ENCODE data around the gene KRTAP4-16.
"Not testable (repeated sequence)": the region's sequence is repeated elsewhere in the genome, so short reads cannot be mapped to it uniquely, and the experiment has no call there.

KRTAP4-16 gene

DNA sequence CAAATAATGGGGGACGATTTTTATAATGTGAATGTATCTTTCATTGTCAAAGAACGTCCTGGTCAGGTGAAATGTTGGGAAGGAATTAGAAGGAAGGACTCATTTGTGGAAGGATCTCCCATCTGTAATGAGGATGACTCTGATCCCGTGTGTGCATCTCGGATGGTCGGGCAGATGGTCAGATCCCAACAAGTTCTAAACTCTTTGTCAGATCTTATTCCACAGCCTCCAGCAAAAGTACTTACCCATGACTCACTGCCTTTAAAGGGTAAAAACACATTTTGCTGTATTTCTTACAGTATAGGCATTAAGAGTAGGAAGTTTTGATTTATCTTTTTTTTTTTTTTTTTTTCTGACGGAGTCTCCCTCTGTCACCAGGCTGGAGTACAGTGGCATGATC, 3.5 kb downstream of the KRTAP4-16 start:
- no peak for DNase-seq (ENCODE audit: low spot score)
- in situ Hi-C loops (cut with MboI; ENCODE audit: low pct_unique_long_range_greater_than_20kb, low sequenced_read_pairs, unreplicated experiment), result no loop called here
- TF ChIP-seq, protein P1, sequence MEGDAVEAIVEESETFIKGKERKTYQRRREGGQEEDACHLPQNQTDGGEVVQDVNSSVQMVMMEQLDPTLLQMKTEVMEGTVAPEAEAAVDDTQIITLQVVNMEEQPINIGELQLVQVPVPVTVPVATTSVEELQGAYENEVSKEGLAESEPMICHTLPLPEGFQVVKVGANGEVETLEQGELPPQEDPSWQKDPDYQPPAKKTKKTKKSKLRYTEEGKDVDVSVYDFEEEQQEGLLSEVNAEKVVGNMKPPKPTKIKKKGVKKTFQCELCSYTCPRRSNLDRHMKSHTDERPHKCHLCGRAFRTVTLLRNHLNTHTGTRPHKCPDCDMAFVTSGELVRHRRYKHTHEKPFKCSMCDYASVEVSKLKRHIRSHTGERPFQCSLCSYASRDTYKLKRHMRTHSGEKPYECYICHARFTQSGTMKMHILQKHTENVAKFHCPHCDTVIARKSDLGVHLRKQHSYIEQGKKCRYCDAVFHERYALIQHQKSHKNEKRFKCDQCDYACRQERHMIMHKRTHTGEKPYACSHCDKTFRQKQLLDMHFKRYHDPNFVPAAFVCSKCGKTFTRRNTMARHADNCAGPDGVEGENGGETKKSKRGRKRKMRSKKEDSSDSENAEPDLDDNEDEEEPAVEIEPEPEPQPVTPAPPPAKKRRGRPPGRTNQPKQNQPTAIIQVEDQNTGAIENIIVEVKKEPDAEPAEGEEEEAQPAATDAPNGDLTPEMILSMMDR (IDR thresholded peaks at IDR 0.05; ENCODE audit: extremely low read depth, insufficient read depth, missing control alignments), result no peak

- TF ChIP-seq, protein P1 (IDR thresholded peaks at IDR 0.05; ENCODE audit: extremely low read depth, insufficient read depth, missing control alignments), result no peak
- DNase-seq (ENCODE audit: low spot score), result no peak
- in situ Hi-C loops (cut with MboI; ENCODE audit: low pct_unique_long_range_greater_than_20kb, low sequenced_read_pairs, unreplicated experiment), result no loop called here
Observed at GRCh38 chr17:41098042-41098441, 4.0 kb downstream of the KRTAP4-16 start, which contains the start of gene KRTAP4-8. TSS of gene KRTAP4-8 (minus strand) at chr17:41098142. CDS start at chr17:41098084, 58 bp downstream.

DNA sequence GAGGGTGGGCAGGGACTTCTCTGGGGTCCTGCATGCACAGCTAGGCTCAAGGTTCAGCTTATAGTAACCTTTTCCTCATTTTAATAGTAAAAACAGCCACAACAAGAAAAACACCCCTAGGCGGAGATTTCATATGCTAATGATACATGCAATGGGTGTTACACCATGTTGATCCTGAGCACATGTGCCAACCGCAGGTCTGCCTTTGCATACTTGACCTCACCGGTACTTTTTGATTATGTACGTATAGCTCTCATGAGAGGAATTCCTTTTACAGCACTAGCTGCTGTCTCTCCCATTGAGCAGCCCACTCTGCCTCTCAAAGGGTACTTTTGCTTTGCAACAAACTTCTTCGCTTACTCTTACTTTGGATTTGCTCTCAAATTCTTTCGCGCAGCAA, 6.0 kb downstream of the KRTAP4-16 start:
- in situ Hi-C loops (cut with MboI; ENCODE audit: low pct_unique_long_range_greater_than_20kb, low sequenced_read_pairs, unreplicated experiment), result no loop called here
- TF ChIP-seq, protein P1 (IDR thresholded peaks at IDR 0.05; ENCODE audit: extremely low read depth, insufficient read depth, missing control alignments), result no peak
- DNase-seq (ENCODE audit: low spot score), result no peak

DNA sequence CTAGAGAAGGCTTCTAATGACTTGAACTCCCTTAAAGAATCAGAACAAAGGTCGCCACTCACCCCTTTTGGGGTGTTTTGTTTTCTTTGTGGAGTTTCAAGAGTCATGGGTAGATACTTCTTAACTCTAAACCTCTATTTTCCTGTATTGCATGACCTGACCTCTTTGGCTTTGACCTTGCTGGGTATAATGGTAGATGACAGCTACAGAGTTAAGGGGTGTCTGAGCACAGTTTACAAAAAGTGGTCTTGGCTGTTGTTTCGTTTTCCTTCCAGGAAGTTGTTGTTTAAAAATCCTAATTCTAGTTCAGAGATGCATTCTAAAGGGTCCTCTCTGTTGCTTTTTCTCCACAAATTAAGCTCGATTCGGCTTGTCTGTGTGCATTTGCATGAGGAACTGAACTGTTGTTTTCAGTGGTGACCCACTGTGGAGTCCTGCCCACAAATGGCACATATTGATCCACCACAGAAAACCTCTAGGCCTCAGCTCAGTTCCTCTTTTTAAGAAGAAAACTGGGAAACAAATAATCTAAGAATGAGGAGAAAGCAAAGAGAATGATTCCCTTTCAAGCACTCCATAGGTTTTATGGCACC, 13.2 kb downstream of the KRTAP4-16 start:
- in situ Hi-C loops (cut with MboI; ENCODE audit: low pct_unique_long_range_greater_than_20kb, low sequenced_read_pairs, unreplicated experiment); DNase-seq (ENCODE audit: low spot score): not testable (repeated sequence)

DNA sequence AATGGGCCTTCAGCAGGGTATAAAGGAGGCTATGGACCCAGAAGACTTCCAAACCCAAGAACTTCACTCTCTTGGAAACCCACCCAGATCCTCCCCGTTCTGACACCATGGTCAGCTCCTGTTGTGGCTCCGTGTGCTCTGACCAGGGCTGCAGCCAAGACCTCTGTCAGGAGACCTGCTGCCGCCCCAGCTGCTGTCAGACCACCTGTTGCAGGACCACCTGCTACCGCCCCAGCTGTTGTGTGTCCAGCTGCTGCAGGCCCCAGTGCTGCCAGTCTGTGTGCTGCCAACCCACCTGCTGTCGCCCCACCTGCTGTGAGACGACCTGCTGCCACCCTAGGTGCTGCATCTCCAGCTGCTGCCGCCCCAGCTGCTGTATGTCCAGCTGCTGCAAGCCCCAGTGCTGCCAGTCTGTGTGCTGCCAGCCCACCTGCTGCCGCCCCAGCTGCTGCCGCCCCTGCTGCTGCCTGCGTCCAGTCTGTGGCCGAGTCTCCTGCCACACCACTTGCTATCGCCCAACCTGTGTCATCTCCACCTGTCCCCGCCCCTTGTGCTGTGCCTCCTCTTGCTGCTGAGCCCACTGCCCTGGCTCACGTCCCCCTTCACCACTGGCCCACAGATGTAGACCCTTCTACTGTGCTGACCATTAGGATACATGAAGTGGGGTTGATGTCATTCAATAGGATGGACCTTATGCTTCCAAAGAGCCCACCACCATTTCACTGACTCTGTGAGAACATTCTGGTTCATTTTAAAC, 17.7 kb downstream of the KRTAP4-16 start, which contains the start of gene KRTAP4-7:
Gene KRTAP4-7 (plus strand): TSS at position 51 of the 757 bp plus-strand sequence. CDS start 57 bp downstream, at position 108.
- DNase-seq (ENCODE audit: low spot score); in situ Hi-C loops (cut with MboI; ENCODE audit: low pct_unique_long_range_greater_than_20kb, low sequenced_read_pairs, unreplicated experiment): not testable (repeated sequence)

DNA sequence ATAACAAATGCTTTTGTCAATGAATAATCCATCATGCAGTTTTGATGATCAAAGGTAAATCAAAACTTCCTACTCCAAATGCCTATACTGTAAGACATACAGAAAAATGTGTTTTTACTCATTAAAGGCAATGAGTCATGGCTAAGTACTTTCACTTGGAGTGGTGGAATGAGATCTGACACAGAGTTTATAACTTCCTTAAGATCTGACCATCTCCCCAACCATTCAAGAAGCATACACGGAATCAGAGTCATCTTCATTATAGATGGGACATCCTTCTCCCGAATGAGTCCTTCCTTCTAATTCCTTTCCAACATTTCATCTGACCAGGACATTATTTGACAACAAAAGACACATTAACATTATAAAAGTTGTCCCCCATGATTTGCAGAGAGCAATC, 18.6 kb downstream of the KRTAP4-16 start:
- in situ Hi-C loops (cut with MboI; ENCODE audit: low pct_unique_long_range_greater_than_20kb, low sequenced_read_pairs, unreplicated experiment); DNase-seq (ENCODE audit: low spot score): not testable (repeated sequence)

- DNase-seq (ENCODE audit: low spot score), result no peak
- in situ Hi-C loops (cut with MboI; ENCODE audit: low pct_unique_long_range_greater_than_20kb, low sequenced_read_pairs, unreplicated experiment), result no loop called here
Observed at GRCh38 chr17:41082626-41083025, 19.4 kb downstream of the KRTAP4-16 start.

GRCh38 chr17:41076788-41077187, 25.2 kb downstream of the KRTAP4-16 start:
- in situ Hi-C loops (cut with MboI; ENCODE audit: low pct_unique_long_range_greater_than_20kb, low sequenced_read_pairs, unreplicated experiment), result no loop called here
- no peak for DNase-seq (ENCODE audit: low spot score)
- TF ChIP-seq, protein P1 (IDR thresholded peaks at IDR 0.05; ENCODE audit: extremely low read depth, insufficient read depth, missing control alignments), result no peak

More at GRCh38 chr17:41082626-41083025, 19.4 kb downstream of the KRTAP4-16 start:
- TF ChIP-seq, protein P1 (IDR thresholded peaks at IDR 0.05; ENCODE audit: extremely low read depth, insufficient read depth, missing control alignments), result no peak

Measured in GM13977 (cell line).